GM10266 (cell line): ENCODE data around the gene CCDC169.
"Not testable (repeated sequence)": the region's sequence is repeated elsewhere in the genome, so short reads cannot be mapped to it uniquely, and the experiment has no call there.

ENCODE experiments used
- DNase-seq: peaks from one replicate; pipeline ENCODE4 v3.0.0; 2012; ENCODE audit errors: extremely low spot score
- CTCF ChIP-seq: IDR thresholded peaks from 2 replicates; pipeline ENCODE4 v1.5.1; 2012; ENCODE audit warnings: mild to moderate bottlenecking, low read depth; ENCODE audit not compliant: control insufficient read depth, insufficient read depth; ENCODE audit errors: missing control alignments

CCDC169 gene

GRCh38 chr13:36329361-36329760, 31.7 kb upstream of the CCDC169 start:
- no peak for TF ChIP-seq CTCF
- no peak for DNase-seq

GRCh38 chr13:36328821-36329220, 31.2 kb upstream of the CCDC169 start:
- DNase-seq = no peak
- TF ChIP-seq CTCF = no peak

GRCh38 chr13:36325912-36326311, 28.3 kb upstream of the CCDC169 start:
- no peak for TF ChIP-seq CTCF
- DNase-seq = no peak

- DNase-seq = not testable (repeated sequence)
Measured at GRCh38 chr13:36324881-36325280, 27.3 kb upstream of the CCDC169 start.

GRCh38 chr13:36323951-36324566, 26.4 kb upstream of the CCDC169 start:
- no peak for DNase-seq
- no peak for TF ChIP-seq CTCF

GRCh38 chr13:36323408-36323807, 25.8 kb upstream of the CCDC169 start:
- no peak for TF ChIP-seq CTCF
- no peak for DNase-seq

GRCh38 chr13:36319793-36320192, 22.2 kb upstream of the CCDC169 start:
- DNase-seq = not testable (repeated sequence)

- no peak for DNase-seq
Measured at GRCh38 chr13:36313047-36313969, 15.7 kb upstream of the CCDC169 start.

More at GRCh38 chr13:36313047-36313969, 15.7 kb upstream of the CCDC169 start:
- no peak for TF ChIP-seq CTCF
